ENCODE results near the gene NBEA. TPM values are rescaled to one million over a fixed set of nuclear protein-coding genes. Genes with fewer than 3 reads are reported as not detected.
"Not testable (repeated sequence)": the region's sequence is repeated elsewhere in the genome, so short reads cannot be mapped to it uniquely, and the experiment has no call there.

Gene NBEA
- total and polyA plus RNA-seq, 12 donors, result 3.1 to 19.7 (median 14.2) TPM

DNA sequence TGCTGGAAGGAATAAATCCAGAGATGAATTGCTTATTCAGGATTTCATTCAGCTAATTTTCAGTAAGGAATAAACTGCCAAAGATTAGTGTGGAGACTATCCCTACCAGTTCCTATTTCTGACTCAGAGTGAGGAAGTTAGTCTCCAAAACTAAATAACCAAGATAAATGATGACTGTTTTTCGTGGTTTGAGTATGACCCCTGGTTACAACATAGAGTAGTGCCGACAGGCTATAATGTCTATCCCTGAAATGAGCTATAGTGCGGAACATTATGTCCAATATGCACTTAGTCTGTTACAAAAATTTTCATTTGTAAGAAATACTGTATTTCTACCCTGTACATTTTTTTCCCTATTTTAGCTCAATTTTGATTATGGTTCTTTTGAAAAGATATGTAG is 51.4 kb downstream of the NBEA start:
- H3K4me3 ChIP-seq, result no peak overlapping the region
- intact Hi-C loops (cut with DNase I), result no loop called here
- no peak overlapping the region for H3K27ac ChIP-seq
- TF ChIP-seq, protein P1, sequence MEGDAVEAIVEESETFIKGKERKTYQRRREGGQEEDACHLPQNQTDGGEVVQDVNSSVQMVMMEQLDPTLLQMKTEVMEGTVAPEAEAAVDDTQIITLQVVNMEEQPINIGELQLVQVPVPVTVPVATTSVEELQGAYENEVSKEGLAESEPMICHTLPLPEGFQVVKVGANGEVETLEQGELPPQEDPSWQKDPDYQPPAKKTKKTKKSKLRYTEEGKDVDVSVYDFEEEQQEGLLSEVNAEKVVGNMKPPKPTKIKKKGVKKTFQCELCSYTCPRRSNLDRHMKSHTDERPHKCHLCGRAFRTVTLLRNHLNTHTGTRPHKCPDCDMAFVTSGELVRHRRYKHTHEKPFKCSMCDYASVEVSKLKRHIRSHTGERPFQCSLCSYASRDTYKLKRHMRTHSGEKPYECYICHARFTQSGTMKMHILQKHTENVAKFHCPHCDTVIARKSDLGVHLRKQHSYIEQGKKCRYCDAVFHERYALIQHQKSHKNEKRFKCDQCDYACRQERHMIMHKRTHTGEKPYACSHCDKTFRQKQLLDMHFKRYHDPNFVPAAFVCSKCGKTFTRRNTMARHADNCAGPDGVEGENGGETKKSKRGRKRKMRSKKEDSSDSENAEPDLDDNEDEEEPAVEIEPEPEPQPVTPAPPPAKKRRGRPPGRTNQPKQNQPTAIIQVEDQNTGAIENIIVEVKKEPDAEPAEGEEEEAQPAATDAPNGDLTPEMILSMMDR (IDR thresholded peaks at IDR 0.05), result no peak
- TF ChIP-seq POLR2A (IDR thresholded peaks at IDR 0.05), result no peak
- H3K9me3 ChIP-seq (replicated peaks in 1 of 3), result peaks cover 0 to 7% (median 5%) of the 10 kb centered on the region in 3 donors
- no peaks in the 10 kb centered on the region for H3K27me3 ChIP-seq
- H3K4me1 ChIP-seq (replicated peaks in 1 of 2), result no peaks in the 10 kb centered on the region
- H3K36me3 ChIP-seq (replicated peaks in 1 of 2), result no peaks in the 10 kb centered on the region
- WGBS, 4 donors, result 77 to 89% (median 84%) methylated on average over 3 of the region's 3 CpGs
- DNase-seq, result no peak

DNA sequence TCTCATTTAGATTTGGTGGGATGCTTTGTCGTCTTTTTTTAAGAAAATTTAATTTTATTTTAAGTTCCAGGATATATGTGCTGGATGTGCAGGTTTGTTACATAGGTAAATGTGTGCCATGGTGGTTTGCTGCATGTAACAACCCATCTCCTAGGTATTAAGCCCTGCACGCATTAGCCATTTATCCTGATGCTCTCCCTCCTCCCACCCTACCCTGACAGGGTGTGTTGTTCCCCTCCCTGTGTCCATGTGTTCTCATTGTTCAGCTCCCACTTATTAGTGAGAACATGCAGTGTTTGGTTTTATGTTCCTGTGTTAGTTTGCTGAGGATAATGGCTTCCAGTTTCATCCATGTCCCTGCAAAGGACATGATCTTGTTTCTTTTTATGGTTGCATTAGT is 61.7 kb downstream of the NBEA start:
- H3K4me3 ChIP-seq; intact Hi-C loops (cut with DNase I); H3K36me3 ChIP-seq (replicated peaks in 1 of 2); DNase-seq; H3K9me3 ChIP-seq (replicated peaks in 1 of 3); H3K27ac ChIP-seq; H3K27me3 ChIP-seq: not testable (repeated sequence)
- peaks cover 12 to 13% of the 10 kb centered on the region in 2 donors for H3K4me1 ChIP-seq (replicated peaks in 1 of 2)
- 89 to 97% (median 95%) methylated on average over 2 of the region's 2 CpGs for WGBS, 4 donors

DNA sequence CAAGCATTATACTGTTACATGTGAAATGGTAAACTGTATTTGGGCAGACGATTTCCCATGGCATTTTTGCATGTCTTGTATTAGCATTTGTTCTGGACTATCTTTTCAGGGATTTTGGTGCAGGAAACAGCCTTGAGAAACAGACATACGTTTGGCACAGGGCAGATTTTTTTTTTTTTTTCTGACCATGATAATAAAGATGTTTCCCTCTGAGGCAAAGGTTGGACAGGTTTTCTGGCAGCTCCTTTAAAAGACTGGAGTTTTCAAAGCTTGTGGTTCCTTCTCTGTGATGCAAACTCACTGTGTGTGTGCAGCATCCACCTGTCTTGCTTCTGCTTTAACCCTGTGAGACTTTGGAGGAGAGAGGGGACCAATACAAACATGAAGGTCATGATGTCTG is 63.0 kb downstream of the NBEA start:
- Histone ChIP-seq H3K4me3 (no peak overlapping the region), H3K27me3 (no peaks in the 10 kb centered on the region), H3K36me3 (replicated peaks in 1 of 2) (no peaks in the 10 kb centered on the region), H3K4me1 (replicated peaks in 1 of 2) (peaks cover 12 to 13% of the 10 kb centered on the region in 2 donors), H3K9me3 (replicated peaks in 1 of 3) (no peaks in the 10 kb centered on the region), H3K27ac (no peak overlapping the region)
- no peak for DNase-seq
- intact Hi-C loops (cut with DNase I), result no loop called here
- WGBS, 4 donors, result 16 to 25% (median 18%) methylated on average over 2 of the region's 2 CpGs
- TF ChIP-seq, protein P1 (IDR thresholded peaks at IDR 0.05), result no peak
- TF ChIP-seq POLR2A (IDR thresholded peaks at IDR 0.05), result no peak

DNA sequence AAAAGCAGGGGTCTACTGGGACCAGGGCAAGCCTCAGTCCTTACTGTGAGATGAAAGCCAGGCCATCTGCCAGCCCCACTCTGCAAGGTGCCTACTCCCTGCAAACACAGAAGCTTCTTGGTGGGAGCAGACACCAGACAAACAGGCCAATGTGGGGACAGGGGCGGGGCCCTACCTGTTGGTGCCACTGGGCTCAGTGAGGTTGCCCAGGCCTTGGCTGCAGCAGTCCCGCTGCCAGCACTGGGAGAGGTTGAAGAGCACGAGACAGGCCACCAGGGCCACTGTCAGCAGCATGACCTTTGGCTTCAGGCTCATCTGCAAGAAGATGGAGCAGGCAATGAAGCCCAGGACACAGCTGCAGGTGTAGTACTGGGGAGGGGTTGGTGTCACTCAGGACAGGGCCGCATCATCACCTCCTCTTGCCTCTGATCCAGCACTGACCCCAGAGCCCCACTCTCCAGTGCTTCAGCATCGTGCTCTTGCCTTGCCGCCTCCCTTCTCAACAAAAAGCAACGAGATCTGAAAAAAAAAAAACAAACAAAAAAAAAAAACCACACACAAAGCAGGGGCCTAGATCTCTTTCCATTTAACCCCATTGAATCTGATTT is 72.6 kb downstream of the NBEA start:
- no peaks in the 10 kb centered on the region for H3K9me3 ChIP-seq (replicated peaks in 1 of 3)
- DNase-seq, result no peak
- no peak overlapping the region for H3K4me3 ChIP-seq
- H3K27ac ChIP-seq, result no peak overlapping the region
- peaks cover 0 to 5% of the 10 kb centered on the region in 2 donors for H3K4me1 ChIP-seq (replicated peaks in 1 of 2)
- intact Hi-C loops (cut with DNase I), result no loop called here
- H3K27me3 ChIP-seq, result no peaks in the 10 kb centered on the region
- H3K36me3 ChIP-seq (replicated peaks in 1 of 2), result no peaks in the 10 kb centered on the region
- 73 to 89% (median 82%) methylated on average over 4 to 7 of the region's 7 CpGs for WGBS, 4 donors
- TF ChIP-seq, protein P1 (IDR thresholded peaks at IDR 0.05), result no peak
- no peak for TF ChIP-seq POLR2A (IDR thresholded peaks at IDR 0.05)
